GM23338 (cell line): Measurements from ENCODE around the gene KBTBD12. TPM values are rescaled to one million over a fixed set of nuclear protein-coding genes. Genes with fewer than 3 reads are reported as not detected.

Experiments
- ATAC-seq: fragments of 200-7000 bp; cut with Tn5 transposase; 3 replicates; pipeline ENCODE4 v1.9.1; 2020
- DNase-seq: peaks from one replicate; pipeline ENCODE4 v3.0.0-alpha.2; 2015; ENCODE audit warnings: low spot score
- H2AFZ ChIP-seq: fragments of 200-600 bp; sonication (generic); 2 replicates; pipeline ENCODE4 v1.8.0; 2016; ENCODE audit warnings: antibody characterized with exemption, mild to moderate bottlenecking, moderate library complexity
- H3F3A ChIP-seq: fragments of 200-600 bp; sonication (generic); replicated peaks from 2 replicates; pipeline ENCODE4 v1.8.0; 2017; ENCODE audit warnings: antibody characterized with exemption, mixed run types, low read depth
- H3K27ac ChIP-seq: fragments of 200-600 bp; sonication (generic); 2 replicates; pipeline ENCODE4 v1.6.1; 2016; ENCODE audit warnings: low read depth
- H3K27me3 ChIP-seq: fragments of 200-600 bp; sonication (generic); 2 replicates; pipeline ENCODE4 v1.8.0; 2016; ENCODE audit warnings: mild to moderate bottlenecking, mixed run types, moderate library complexity; ENCODE audit not compliant: insufficient read depth
- H3K36me3 ChIP-seq: fragments of 200-600 bp; sonication (generic); 2 replicates; pipeline ENCODE4 v1.8.0; 2016; ENCODE audit warnings: mild to moderate bottlenecking; ENCODE audit not compliant: insufficient read depth
- H3K4me1 ChIP-seq: fragments of 200-600 bp; sonication (generic); 2 replicates; pipeline ENCODE4 v1.8.0; 2016; ENCODE audit warnings: mild to moderate bottlenecking, moderate library complexity; ENCODE audit not compliant: insufficient read depth
- H3K4me2 ChIP-seq: fragments of 200-600 bp; sonication (generic); 2 replicates; pipeline ENCODE4 v1.7.1; 2017; ENCODE audit warnings: mixed run types
- H3K4me3 ChIP-seq: fragments of 200-600 bp; sonication (generic); 2 replicates; pipeline ENCODE4 v1.6.1; 2016; ENCODE audit warnings: mixed run types
- H3K79me2 ChIP-seq: fragments of 200-600 bp; sonication (generic); replicated peaks from 2 replicates; pipeline ENCODE4 v1.8.0; 2017; ENCODE audit warnings: mild to moderate bottlenecking; ENCODE audit not compliant: insufficient read depth
- H3K9me2 ChIP-seq: fragments of 200-600 bp; sonication (generic); 2 replicates; pipeline ENCODE4 v1.8.0; 2017; ENCODE audit not compliant: insufficient read depth
- H4K20me1 ChIP-seq: fragments of 200-600 bp; sonication (generic); replicated peaks from 2 replicates; pipeline ENCODE4 v1.8.0; 2017; ENCODE audit warnings: mild to moderate bottlenecking; ENCODE audit not compliant: insufficient read depth
- H3K27ac Mint-ChIP-seq: 2 replicates; pipeline ENCODE4 v1.8.0; 2020; ENCODE audit warnings: inconsistent platforms, mild to moderate bottlenecking, moderate library complexity, mixed read lengths
- H3K27me3 Mint-ChIP-seq: 3 replicates; pipeline ENCODE4 v1.8.0; 2022; ENCODE audit warnings: low read depth, mild to moderate bottlenecking, moderate library complexity, mixed read lengths, inconsistent platforms; ENCODE audit not compliant: insufficient read depth, poor library complexity
- H3K36me3 Mint-ChIP-seq: 3 replicates; pipeline ENCODE4 v1.8.0; 2021; ENCODE audit warnings: low read depth, mild to moderate bottlenecking, inconsistent platforms, moderate library complexity, mixed read lengths
- H3K4me1 Mint-ChIP-seq: 3 replicates; pipeline ENCODE4 v1.8.0; 2020; ENCODE audit warnings: mild to moderate bottlenecking, inconsistent platforms, mixed read lengths
- H3K4me3 Mint-ChIP-seq: 3 replicates; pipeline ENCODE4 v1.8.0; 2021; ENCODE audit warnings: moderate library complexity, mild to moderate bottlenecking, inconsistent platforms, mixed read lengths
- H3K9me3 Mint-ChIP-seq: 3 replicates; pipeline ENCODE4 v1.8.0; 2020; ENCODE audit warnings: moderate library complexity, mild to moderate bottlenecking, inconsistent platforms, mixed read lengths
- EZH2 ChIP-seq: fragments of 200-600 bp; sonication (generic); IDR thresholded peaks from one replicate; pipeline ENCODE4 v1.8.0; 2017; ENCODE audit warnings: antibody characterized with exemption, mild to moderate bottlenecking, low read depth; ENCODE audit not compliant: unreplicated experiment
- EZH2phosphoT487 ChIP-seq: fragments of 200-600 bp; sonication (generic); IDR thresholded peaks from one replicate; pipeline ENCODE4 v1.8.1; 2018; ENCODE audit warnings: antibody characterized with exemption; ENCODE audit not compliant: unreplicated experiment
- NANOG ChIP-seq: IDR thresholded peaks from 2 replicates; pipeline ENCODE4 v1.6.1; 2016; ENCODE audit warnings: antibody characterized with exemption, borderline replicate concordance
- STAT1 ChIP-seq: IDR thresholded peaks from one replicate; pipeline ENCODE4 v1.6.1; 2016; ENCODE audit warnings: antibody characterized with exemption; ENCODE audit not compliant: unreplicated experiment
- ZNF114 ChIP-seq: fragments of 250-450 bp; sonication (Bioruptor Pico); IDR thresholded peaks from 2 replicates; pipeline ENCODE4 v1.5.0; 2020; ENCODE audit warnings: mild to moderate bottlenecking, moderate library complexity
- ZNF331 ChIP-seq: fragments of 250-450 bp; sonication (Bioruptor Pico); IDR thresholded peaks from 2 replicates; pipeline ENCODE4 v1.5.0; 2020; ENCODE audit warnings: low read depth, mild to moderate bottlenecking, moderate library complexity
- polyA plus RNA-seq: library from polyadenylated mRNA; unstranded; fragments of >200 nt; fragmentation: Nextera tagmentation; extraction: Ambion mirVana; gene quantifications from 2 replicates; pipeline ENCODE4 v1.2.1, GENCODE V29; 2016
- total RNA-seq: library from RNA; depleted of rRNA; stranded (reverse); fragments of >200 nt; shearing (Covaris generic); gene quantifications from 2 replicates; pipeline ENCODE4 v1.2.3, GENCODE V29; 2014
- TF ChIP-seq, protein P1 (sequence below): IDR thresholded peaks from 2 replicates; pipeline ENCODE4 v1.6.1; 2016; ENCODE audit warnings: antibody characterized with exemption
- TF ChIP-seq, protein P2 (sequence below): fragments of 250-450 bp; sonication (Bioruptor Pico); IDR thresholded peaks from 2 replicates; pipeline ENCODE4 v1.5.0; 2020; ENCODE audit warnings: mild to moderate bottlenecking, moderate library complexity
- TF ChIP-seq, protein P3 (sequence below): IDR thresholded peaks from one replicate; pipeline ENCODE4 v1.6.1; 2018; ENCODE audit warnings: antibody characterized with exemption; ENCODE audit not compliant: unreplicated experiment

KBTBD12 gene
- total and polyA plus RNA-seq, 2 experiments from 2014 or later, result 0.53 to 0.69 TPM

DNA sequence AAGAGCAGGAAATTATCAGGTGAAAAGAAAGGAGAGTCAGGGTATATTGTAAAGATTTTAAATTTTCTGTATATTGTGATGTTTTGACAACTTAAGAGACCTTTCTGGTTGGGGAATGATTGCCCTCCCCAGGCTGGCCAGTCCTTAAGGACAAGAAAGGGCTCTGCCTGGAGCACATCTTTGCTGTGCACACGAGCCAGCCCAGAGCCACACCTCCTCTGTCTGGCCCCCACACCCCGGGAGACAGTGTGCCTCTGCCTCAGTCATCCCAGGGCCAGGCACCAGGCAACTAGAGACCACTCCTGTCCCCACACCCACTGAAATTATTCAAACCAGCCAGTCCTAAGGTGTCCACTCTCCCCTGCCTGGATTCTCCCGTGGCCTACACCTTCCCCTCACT is 67.1 kb downstream of the KBTBD12 start:
- Mint-ChIP-seq H3K27ac (no peak overlapping the region), H3K4me3 (no peak overlapping the region)
- no peak for ATAC-seq

More for the DNA sequence above, 67.1 kb downstream of the KBTBD12 start:
- no peak overlapping the region for H3K4me3 ChIP-seq
- H4K20me1 ChIP-seq, result no peaks in the 10 kb centered on the region
- no peak for DNase-seq
- H3K9me2 ChIP-seq, result 0 out of 2 replicates have a peak, but pooled peaks cover 4% of the 10 kb centered on the region
- no peaks in the 10 kb centered on the region for H3F3A ChIP-seq
- Mint-ChIP-seq H3K9me3 (no peaks in the 10 kb centered on the region), H3K36me3 (no peaks in the 10 kb centered on the region), H3K27me3 (peaks cover 4% of the 10 kb centered on the region), H3K4me1 (0 out of 3 replicates have a peak, but pooled peaks cover 3% of the 10 kb centered on the region)
- no peaks in the 10 kb centered on the region for H3K4me1 ChIP-seq
- no peaks in the 10 kb centered on the region for H3K36me3 ChIP-seq
- H3K27me3 ChIP-seq, result no peaks in the 10 kb centered on the region
- H3K79me2 ChIP-seq, result no peaks in the 10 kb centered on the region
- H2AFZ ChIP-seq, result no peak overlapping the region
- TF ChIP-seq, protein P1, sequence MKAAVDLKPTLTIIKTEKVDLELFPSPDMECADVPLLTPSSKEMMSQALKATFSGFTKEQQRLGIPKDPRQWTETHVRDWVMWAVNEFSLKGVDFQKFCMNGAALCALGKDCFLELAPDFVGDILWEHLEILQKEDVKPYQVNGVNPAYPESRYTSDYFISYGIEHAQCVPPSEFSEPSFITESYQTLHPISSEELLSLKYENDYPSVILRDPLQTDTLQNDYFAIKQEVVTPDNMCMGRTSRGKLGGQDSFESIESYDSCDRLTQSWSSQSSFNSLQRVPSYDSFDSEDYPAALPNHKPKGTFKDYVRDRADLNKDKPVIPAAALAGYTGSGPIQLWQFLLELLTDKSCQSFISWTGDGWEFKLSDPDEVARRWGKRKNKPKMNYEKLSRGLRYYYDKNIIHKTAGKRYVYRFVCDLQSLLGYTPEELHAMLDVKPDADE, result no peak
- TF ChIP-seq, protein P2, sequence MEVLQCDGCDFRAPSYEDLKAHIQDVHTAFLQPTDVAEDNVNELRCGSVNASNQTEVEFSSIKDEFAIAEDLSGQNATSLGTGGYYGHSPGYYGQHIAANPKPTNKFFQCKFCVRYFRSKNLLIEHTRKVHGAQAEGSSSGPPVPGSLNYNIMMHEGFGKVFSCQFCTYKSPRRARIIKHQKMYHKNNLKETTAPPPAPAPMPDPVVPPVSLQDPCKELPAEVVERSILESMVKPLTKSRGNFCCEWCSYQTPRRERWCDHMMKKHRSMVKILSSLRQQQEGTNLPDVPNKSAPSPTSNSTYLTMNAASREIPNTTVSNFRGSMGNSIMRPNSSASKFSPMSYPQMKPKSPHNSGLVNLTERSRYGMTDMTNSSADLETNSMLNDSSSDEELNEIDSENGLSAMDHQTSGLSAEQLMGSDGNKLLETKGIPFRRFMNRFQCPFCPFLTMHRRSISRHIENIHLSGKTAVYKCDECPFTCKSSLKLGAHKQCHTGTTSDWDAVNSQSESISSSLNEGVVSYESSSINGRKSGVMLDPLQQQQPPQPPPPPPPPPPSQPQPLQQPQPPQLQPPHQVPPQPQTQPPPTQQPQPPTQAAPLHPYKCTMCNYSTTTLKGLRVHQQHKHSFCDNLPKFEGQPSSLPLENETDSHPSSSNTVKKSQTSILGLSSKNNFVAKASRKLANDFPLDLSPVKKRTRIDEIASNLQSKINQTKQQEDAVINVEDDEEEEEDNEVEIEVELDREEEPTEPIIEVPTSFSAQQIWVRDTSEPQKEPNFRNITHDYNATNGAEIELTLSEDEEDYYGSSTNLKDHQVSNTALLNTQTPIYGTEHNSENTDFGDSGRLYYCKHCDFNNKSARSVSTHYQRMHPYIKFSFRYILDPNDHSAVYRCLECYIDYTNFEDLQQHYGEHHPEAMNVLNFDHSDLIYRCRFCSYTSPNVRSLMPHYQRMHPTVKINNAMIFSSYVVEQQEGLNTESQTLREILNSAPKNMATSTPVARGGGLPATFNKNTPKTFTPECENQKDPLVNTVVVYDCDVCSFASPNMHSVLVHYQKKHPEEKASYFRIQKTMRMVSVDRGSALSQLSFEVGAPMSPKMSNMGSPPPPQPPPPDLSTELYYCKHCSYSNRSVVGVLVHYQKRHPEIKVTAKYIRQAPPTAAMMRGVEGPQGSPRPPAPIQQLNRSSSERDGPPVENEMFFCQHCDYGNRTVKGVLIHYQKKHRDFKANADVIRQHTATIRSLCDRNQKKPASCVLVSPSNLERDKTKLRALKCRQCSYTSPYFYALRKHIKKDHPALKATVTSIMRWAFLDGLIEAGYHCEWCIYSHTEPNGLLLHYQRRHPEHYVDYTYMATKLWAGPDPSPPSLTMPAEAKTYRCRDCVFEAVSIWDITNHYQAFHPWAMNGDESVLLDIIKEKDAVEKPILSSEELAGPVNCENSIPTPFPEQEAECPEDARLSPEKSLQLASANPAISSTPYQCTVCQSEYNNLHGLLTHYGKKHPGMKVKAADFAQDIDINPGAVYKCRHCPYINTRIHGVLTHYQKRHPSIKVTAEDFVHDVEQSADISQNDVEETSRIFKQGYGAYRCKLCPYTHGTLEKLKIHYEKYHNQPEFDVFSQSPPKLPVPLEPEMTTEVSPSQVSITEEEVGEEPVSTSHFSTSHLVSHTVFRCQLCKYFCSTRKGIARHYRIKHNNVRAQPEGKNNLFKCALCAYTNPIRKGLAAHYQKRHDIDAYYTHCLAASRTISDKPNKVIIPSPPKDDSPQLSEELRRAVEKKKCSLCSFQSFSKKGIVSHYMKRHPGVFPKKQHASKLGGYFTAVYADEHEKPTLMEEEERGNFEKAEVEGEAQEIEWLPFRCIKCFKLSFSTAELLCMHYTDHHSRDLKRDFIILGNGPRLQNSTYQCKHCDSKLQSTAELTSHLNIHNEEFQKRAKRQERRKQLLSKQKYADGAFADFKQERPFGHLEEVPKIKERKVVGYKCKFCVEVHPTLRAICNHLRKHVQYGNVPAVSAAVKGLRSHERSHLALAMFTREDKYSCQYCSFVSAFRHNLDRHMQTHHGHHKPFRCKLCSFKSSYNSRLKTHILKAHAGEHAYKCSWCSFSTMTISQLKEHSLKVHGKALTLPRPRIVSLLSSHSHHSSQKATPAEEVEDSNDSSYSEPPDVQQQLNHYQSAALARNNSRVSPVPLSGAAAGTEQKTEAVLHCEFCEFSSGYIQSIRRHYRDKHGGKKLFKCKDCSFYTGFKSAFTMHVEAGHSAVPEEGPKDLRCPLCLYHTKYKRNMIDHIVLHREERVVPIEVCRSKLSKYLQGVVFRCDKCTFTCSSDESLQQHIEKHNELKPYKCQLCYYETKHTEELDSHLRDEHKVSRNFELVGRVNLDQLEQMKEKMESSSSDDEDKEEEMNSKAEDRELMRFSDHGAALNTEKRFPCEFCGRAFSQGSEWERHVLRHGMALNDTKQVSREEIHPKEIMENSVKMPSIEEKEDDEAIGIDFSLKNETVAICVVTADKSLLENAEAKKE (CRISPR knock-in tag), result no peak
- TF ChIP-seq ZNF114 (CRISPR knock-in tag) (no peak), STAT1 (no peak), NANOG (no peak), ZNF331 (no peak), EZH2 (no peak), EZH2phosphoT487 (no peak)
- TF ChIP-seq, protein P3, sequence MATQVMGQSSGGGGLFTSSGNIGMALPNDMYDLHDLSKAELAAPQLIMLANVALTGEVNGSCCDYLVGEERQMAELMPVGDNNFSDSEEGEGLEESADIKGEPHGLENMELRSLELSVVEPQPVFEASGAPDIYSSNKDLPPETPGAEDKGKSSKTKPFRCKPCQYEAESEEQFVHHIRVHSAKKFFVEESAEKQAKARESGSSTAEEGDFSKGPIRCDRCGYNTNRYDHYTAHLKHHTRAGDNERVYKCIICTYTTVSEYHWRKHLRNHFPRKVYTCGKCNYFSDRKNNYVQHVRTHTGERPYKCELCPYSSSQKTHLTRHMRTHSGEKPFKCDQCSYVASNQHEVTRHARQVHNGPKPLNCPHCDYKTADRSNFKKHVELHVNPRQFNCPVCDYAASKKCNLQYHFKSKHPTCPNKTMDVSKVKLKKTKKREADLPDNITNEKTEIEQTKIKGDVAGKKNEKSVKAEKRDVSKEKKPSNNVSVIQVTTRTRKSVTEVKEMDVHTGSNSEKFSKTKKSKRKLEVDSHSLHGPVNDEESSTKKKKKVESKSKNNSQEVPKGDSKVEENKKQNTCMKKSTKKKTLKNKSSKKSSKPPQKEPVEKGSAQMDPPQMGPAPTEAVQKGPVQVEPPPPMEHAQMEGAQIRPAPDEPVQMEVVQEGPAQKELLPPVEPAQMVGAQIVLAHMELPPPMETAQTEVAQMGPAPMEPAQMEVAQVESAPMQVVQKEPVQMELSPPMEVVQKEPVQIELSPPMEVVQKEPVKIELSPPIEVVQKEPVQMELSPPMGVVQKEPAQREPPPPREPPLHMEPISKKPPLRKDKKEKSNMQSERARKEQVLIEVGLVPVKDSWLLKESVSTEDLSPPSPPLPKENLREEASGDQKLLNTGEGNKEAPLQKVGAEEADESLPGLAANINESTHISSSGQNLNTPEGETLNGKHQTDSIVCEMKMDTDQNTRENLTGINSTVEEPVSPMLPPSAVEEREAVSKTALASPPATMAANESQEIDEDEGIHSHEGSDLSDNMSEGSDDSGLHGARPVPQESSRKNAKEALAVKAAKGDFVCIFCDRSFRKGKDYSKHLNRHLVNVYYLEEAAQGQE, result no peak
- no peak overlapping the region for H3K4me2 ChIP-seq
- no peak overlapping the region for H3K27ac ChIP-seq
